Measurements from ENCODE around the gene PCMTD2. TPM values are rescaled to one million over a fixed set of nuclear protein-coding genes. Genes with fewer than 3 reads are reported as not detected.

PCMTD2 gene
- total RNA-seq, 2 donors from 2014 or later, result 55.9 to 113 TPM

DNA sequence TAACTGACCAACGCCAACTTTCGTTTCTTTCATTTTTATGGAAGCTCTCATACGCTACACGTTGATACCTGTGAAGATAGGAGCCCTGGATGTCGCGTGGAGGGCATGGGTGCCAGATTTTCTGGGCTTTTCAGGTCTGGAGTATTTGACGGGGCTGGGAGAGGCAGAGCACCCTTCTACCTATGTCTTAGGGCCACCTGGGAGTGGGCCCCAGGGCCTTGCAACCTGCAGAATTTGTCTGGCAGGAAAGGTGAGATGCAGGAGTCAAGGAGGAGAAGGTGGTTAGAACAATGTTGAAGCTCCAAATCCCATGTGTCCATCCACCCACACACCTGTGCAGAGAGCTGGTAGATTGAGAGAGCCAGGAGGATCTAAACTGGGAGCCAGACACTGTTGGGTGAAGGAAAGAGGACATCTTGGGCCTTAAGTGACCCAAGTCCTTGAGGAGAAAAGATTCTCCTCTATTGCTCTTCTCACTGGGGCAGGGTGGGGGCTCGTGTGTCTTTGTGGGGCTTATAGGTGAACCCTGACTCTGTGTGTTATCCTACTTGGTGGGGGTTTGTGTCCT, 27.4 kb upstream of the PCMTD2 start:
- Histone ChIP-seq H3K36me3 (no peaks in the 10 kb centered on the region), H3K4me3 (no peak overlapping the region), H3K4me1 (ENCODE audit: control insufficient read depth in 1 of 2, low read depth in 2 of 2) (peaks cover 0 to 2% of the 10 kb centered on the region in 2 donors), H3K27ac (no peak overlapping the region), H3K27me3 (replicated peaks; ENCODE audit: insufficient read depth) (no peaks in the 10 kb centered on the region), H3K9me3 (no peaks in the 10 kb centered on the region)
- TF ChIP-seq, protein P1, sequence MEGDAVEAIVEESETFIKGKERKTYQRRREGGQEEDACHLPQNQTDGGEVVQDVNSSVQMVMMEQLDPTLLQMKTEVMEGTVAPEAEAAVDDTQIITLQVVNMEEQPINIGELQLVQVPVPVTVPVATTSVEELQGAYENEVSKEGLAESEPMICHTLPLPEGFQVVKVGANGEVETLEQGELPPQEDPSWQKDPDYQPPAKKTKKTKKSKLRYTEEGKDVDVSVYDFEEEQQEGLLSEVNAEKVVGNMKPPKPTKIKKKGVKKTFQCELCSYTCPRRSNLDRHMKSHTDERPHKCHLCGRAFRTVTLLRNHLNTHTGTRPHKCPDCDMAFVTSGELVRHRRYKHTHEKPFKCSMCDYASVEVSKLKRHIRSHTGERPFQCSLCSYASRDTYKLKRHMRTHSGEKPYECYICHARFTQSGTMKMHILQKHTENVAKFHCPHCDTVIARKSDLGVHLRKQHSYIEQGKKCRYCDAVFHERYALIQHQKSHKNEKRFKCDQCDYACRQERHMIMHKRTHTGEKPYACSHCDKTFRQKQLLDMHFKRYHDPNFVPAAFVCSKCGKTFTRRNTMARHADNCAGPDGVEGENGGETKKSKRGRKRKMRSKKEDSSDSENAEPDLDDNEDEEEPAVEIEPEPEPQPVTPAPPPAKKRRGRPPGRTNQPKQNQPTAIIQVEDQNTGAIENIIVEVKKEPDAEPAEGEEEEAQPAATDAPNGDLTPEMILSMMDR (IDR thresholded peaks at IDR 0.05), result no peak
- no peak for DNase-seq (ENCODE audit: low spot score)
- no peak for ATAC-seq (ENCODE audit: insufficient number of reproducible peaks, low FRiP score, low read depth)

DNA sequence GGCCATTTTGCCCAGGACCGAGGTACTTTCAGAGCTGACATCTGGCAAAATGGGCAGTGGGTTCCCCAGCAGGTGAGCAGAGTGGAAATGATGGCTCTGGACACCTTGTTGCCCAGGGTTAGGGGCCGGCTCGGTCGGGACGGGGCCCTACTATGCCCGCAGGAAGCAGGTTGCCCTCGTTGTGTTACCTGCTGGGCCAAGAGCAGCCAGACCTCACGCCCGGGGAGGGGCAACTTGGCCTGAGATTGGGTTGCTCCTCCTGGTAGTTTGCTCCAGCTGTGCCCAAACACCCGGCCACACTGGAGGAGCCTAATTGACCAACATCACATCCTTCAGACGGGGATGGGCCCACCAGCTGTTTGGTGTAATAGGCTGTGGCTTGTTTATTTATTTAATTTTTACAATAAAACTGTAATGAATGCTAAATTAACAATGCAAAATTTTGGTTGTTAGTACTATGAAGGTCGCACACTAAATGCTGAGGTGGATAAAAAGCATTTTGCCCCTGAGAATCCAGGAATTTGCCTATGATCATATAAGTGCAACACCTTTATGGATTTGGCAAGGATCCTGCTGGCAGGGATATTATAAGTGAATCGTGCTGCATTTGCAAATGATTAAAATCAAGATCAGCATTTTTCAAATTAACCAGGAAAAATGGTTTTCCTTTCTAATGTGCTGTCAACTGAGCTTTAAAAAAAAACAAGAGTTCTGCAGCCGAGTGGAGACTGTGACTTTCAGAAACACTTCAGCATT, 26.6 kb upstream of the PCMTD2 start:
- Histone ChIP-seq H3K9me3 (no peaks in the 10 kb centered on the region), H3K27ac (no peak overlapping the region), H3K4me3 (no peak overlapping the region), H3K27me3 (replicated peaks; ENCODE audit: insufficient read depth) (no peaks in the 10 kb centered on the region), H3K4me1 (ENCODE audit: control insufficient read depth in 1 of 2, low read depth in 2 of 2) (no peaks in the 10 kb centered on the region), H3K36me3 (no peaks in the 10 kb centered on the region)
- TF ChIP-seq, protein P1 (IDR thresholded peaks at IDR 0.05), result no peak
- ATAC-seq (ENCODE audit: insufficient number of reproducible peaks, low FRiP score, low read depth) (no peak), DNase-seq (ENCODE audit: low spot score) (no peak)

DNA sequence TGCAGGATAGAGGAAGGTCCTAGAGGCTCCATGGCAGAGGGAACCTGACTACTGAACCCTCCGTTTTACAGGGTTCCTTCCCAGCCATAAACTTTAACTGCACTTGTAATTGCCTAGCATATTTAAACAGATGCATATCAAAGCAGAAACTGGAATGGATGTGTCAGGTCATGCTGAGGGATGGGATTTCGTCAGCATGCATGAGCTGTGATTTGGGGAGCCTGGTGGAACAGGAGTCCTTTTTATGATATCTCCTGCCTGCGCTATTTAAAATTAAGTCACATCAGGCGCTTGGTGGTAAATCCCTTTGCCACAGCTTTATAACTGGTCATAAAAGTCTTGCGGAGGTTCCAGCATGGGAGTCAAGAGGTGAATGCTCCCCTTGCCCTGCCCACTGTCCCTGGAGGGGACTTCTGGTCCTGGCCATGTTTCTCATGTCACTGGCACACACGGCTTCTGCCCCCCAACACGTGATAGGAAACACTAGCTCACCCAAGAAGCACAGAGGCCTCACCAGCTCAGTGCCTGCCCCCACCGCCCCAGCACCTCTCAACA, 26.0 kb upstream of the PCMTD2 start:
- H3K4me3 ChIP-seq, result no peak overlapping the region
- H3K36me3 ChIP-seq, result no peaks in the 10 kb centered on the region
- H3K27me3 ChIP-seq (replicated peaks; ENCODE audit: insufficient read depth), result no peaks in the 10 kb centered on the region
- H3K27ac ChIP-seq, result no peak overlapping the region
- no peaks in the 10 kb centered on the region for H3K9me3 ChIP-seq
- H3K4me1 ChIP-seq (ENCODE audit: control insufficient read depth in 1 of 2, low read depth in 2 of 2), result no peaks in the 10 kb centered on the region
- TF ChIP-seq, protein P1 (IDR thresholded peaks at IDR 0.05), result no peak
- no peak for DNase-seq (ENCODE audit: low spot score)
- no peak for ATAC-seq (ENCODE audit: insufficient number of reproducible peaks, low FRiP score, low read depth)

DNA sequence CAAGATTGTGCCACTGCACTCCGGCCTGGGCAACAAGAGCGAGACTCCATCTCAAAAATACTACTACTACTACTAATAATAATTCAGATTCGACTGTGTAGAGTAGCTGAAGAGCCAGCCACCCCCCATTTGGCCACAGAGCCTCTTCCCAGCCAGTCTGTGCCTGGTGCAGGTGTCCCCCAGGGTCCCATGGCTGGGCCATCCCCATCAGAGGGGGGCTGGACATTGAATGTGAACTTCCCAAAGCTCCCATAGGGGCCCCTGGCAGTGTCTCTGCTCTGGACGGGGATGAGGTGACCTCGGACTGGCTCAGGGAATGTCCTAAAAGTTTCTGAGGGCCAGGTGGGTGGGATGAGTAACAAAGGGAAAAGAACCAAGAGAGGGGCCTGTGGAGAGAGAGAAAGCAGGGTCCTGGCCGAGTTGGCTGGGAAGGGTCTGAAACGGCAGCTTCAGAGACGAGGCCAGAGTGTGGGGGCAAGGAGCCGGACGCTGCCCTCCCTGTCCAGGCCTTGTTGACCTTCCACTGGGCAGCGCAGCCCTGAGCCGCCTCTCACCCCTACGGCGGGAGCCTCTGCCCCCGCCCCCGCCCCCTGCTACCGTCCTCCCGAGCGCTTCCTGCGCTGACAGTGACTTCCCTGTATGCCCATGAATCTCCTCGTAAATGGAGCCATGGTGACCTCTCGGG, 24.9 kb upstream of the PCMTD2 start:
- no peak overlapping the region for H3K4me3 ChIP-seq
- DNase-seq (ENCODE audit: low spot score) (no peak), ATAC-seq (ENCODE audit: insufficient number of reproducible peaks, low FRiP score, low read depth) (no peak)
- TF ChIP-seq, protein P1 (IDR thresholded peaks at IDR 0.05), result no peak
- H3K27ac ChIP-seq, result no peak overlapping the region
- H3K27me3 ChIP-seq (replicated peaks; ENCODE audit: insufficient read depth), result no peaks in the 10 kb centered on the region
- H3K36me3 ChIP-seq, result no peaks in the 10 kb centered on the region
- H3K9me3 ChIP-seq, result no peaks in the 10 kb centered on the region
- no peaks in the 10 kb centered on the region for H3K4me1 ChIP-seq (ENCODE audit: control insufficient read depth in 1 of 2, low read depth in 2 of 2)
